Measurements from ENCODE around the gene EPS15.

- TF ChIP-seq CTCF (IDR thresholded peaks at IDR 0.05 in 2 of 3, conservative IDR thresholded peaks at IDR 0.05 in 1 of 3; ENCODE audit: control insufficient read depth in 2 of 3, extremely low read depth in 1 of 3, insufficient read depth in 1 of 3, low read depth in 3 of 3, low read length in 3 of 3) (no peak), CEBPB (IDR thresholded peaks at IDR 0.05; ENCODE audit: borderline replicate concordance in 1 of 2, low read depth in 2 of 2, low read length in 2 of 2) (no peak), CHD2 (IDR thresholded peaks at IDR 0.05; ENCODE audit: borderline replicate concordance, low read depth, low read length) (no peak), POLR2A (IDR thresholded peaks at IDR 0.05; ENCODE audit: low read depth, low read length) (no peak), MEF2B (IDR thresholded peaks at IDR 0.05; ENCODE audit: partially characterized antibody, poor library complexity, severe bottlenecking) (no peak), ZNF24 (IDR thresholded peaks at IDR 0.05) (no peak), EZH2 (IDR thresholded peaks at IDR 0.05; ENCODE audit: borderline replicate concordance, control insufficient read depth, low read depth, low read length) (no peak), RAD51 (IDR thresholded peaks at IDR 0.05) (no peak), RELA (IDR thresholded peaks at IDR 0.05; ENCODE audit: borderline replicate concordance, partially characterized antibody) (no peak), RAD21 (IDR thresholded peaks at IDR 0.05; ENCODE audit: insufficient read depth, low read depth, low read length) (no peak), JUNB (IDR thresholded peaks at IDR 0.05) (no peak), ZBED1 (IDR thresholded peaks at IDR 0.05; ENCODE audit: borderline replicate concordance) (no peak)
- TF ChIP-seq, protein P1, sequence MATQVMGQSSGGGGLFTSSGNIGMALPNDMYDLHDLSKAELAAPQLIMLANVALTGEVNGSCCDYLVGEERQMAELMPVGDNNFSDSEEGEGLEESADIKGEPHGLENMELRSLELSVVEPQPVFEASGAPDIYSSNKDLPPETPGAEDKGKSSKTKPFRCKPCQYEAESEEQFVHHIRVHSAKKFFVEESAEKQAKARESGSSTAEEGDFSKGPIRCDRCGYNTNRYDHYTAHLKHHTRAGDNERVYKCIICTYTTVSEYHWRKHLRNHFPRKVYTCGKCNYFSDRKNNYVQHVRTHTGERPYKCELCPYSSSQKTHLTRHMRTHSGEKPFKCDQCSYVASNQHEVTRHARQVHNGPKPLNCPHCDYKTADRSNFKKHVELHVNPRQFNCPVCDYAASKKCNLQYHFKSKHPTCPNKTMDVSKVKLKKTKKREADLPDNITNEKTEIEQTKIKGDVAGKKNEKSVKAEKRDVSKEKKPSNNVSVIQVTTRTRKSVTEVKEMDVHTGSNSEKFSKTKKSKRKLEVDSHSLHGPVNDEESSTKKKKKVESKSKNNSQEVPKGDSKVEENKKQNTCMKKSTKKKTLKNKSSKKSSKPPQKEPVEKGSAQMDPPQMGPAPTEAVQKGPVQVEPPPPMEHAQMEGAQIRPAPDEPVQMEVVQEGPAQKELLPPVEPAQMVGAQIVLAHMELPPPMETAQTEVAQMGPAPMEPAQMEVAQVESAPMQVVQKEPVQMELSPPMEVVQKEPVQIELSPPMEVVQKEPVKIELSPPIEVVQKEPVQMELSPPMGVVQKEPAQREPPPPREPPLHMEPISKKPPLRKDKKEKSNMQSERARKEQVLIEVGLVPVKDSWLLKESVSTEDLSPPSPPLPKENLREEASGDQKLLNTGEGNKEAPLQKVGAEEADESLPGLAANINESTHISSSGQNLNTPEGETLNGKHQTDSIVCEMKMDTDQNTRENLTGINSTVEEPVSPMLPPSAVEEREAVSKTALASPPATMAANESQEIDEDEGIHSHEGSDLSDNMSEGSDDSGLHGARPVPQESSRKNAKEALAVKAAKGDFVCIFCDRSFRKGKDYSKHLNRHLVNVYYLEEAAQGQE (IDR thresholded peaks at IDR 0.05; ENCODE audit: low read depth, low read length), result no peak
Measured at GRCh38 chr1:51482881-51483280, 36.2 kb downstream of the EPS15 start.
